NCI-H2081 (cell line): ENCODE data around the gene NKX2-3.

ENCODE experiments used
- DNase-seq, 2 experiments: peaks; one replicate each; lab custom pipeline; 2025; lab: John Stamatoyannopoulos, UW

The NKX2-3 gene

DNA sequence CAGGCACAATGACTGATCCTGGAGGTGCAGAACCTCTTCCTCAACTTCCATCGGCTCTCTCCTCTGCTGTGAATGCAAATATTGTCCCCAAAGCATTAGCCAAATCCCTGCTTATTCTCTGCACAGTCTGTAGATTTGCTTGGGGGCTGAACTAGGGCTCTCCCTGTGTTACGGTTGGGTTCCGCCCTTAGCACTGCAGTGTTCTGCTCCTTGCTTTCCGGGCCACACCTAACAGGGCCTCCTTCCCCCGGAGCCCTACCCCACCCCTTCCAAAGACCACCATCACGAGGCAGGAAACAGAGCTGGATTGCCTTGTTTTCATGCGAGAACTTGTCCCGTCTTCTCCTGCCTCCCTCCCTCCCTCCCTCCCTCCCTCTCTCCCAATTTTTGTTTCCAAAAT, 50.9 kb downstream of the NKX2-3 start:
- no peak for DNase-seq
